Stimulated activated CD4-positive, alpha-beta T cell treated with anti-CD3 and anti-CD28 coated beads, TNF-alpha, amount 100 ng/mL, for 1 hour (primary cell): ENCODE results near the gene FUZ.

Source experiments
- DNase-seq, 3 donors: peaks; one replicate each; pipeline ENCODE4 v3.0.0-alpha.2; 2020; ENCODE audit warnings: low read depth in 3 of 3, low spot score in 1 of 3

The FUZ gene

DNA sequence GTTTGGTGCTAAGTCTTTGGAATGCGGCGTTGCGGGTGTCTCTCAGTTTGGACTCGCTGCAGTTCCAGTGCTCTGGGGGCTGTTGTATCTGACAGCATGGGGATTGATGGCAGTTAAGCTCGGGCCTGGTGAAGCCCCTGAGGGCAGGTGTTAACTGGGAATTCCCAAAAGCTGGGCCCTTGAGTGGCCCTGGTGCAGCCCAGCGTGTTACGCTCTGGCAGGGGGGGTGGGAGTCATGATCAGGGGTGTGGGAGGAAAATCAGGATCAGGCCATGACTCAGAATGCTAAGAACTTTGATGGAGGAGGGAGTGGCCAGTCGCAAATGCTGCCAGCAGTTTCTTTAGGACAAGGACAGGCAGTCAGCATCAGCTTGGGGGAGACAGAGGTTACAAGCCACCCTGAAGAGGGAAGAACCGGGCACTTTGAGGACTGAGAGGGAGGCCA is 26.7 kb downstream of the FUZ start:
- no peak for DNase-seq

DNA sequence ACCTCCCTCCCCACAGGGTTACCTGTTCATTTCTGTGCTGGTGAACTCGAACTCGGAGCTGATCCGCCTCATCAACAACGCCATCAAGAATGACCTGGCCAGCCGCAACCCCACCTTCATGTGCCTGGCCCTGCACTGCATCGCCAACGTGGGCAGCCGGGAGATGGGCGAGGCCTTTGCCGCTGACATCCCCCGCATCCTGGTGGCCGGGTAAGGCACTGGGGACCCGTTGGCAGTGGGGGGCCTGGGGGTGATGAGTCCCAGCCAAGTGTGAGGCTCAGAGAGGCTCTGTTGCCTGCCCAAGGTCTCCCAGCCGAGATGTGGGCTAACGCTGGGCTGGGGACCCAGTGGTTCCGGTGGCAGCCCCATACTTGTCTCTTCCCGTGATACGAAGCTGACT is 30.6 kb downstream of the FUZ start:
- no peak for DNase-seq

DNA sequence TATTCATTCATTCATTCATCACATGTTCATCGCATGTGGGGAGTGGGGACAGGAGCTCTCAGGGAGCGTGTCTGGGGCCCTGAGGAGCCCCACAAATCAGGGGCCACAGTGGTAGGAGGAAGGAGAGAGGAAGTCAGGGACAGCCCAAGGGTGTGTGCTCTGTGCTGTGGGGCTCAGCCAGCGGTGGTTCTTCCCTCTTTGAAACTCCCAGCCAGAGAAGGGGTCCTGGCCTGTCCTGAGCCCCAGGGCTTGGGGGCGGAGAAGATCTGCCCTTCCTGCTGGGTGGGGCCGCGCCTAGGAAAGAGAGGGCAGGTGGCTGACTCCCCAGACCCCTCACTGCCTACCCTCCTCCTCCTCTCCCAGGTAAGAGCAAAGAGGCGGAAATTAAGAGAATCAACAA is 31.7 kb downstream of the FUZ start:
- no peak for DNase-seq

DNA sequence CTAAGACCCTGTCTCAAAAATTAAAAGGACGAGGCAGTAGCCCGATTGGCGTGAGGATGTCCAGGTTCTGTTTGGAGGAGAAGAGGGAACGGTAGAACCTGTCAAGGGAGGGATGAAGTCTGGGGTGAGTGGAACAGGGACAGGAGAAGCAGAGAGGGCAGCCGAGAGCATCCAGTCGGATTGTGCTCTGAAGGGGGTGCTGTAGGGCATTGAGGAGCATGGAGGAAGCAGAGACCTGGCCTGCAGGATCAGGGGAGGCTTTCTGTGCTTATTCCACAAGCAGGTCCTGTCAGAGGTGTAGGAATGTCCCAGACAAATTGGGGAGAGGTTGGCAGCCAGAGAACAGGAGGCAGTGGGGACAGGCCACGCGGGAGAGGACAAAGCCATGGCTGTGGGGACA is 32.2 kb downstream of the FUZ start:
- DNase-seq, result no peak

DNA sequence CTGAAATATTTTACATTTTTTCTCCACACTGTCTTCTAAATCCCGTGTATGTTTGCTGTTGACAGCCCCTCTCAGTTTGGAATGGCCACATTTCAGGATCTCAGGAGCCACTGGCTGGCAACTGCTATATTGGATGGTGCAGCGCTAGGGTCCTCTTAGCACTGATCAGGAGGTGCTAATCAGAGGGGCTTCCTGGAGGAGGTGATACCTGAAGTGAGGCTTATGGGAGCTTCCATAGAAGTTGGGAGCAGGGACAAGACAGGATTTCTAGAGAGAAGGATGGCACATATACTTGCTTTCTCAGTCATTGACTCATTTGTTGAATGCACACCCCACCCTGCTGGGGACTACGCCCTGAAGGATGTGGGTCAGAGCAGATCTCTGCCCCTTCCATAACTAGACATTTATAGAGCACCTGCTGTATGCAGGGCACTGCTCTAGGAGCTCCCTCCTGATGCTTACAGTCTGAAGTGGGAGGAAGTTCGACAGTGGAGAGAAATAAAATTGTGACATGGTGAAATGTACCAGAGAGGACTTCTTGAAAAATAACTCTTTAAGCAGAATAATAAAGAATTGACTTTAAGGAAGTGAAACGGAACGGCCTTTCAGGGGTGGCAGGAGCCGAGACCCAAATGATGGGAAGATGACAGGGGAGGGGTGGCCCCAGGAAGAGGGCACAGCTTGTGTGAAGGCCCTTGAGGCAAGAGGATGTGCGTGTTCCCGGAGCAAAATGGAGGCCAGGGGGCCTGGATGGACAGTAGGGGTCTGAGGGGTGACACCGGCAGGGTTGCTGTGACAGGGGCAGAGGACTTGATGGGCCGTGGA is 33.1 kb downstream of the FUZ start:
- no peak for DNase-seq

DNA sequence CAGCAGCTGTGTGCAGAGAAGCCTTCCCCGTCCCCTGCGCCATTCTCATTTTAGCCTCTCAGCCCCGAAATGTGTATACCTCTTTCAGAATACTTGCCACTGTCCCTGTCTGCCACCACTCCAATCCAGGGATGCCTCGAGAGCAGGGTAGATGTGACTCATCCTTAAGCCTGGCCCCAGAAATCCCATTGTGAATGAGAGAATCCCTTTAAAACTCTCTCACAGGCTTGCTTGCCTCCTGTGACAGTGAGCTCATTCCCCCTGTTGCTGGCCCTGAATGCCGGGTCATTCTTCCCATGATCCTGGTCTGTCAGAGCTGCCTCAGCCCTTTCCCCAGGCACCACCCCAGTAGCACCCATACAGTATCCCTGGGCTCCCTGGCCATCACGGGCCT is 36.7 kb downstream of the FUZ start:
- no peak for DNase-seq

DNA sequence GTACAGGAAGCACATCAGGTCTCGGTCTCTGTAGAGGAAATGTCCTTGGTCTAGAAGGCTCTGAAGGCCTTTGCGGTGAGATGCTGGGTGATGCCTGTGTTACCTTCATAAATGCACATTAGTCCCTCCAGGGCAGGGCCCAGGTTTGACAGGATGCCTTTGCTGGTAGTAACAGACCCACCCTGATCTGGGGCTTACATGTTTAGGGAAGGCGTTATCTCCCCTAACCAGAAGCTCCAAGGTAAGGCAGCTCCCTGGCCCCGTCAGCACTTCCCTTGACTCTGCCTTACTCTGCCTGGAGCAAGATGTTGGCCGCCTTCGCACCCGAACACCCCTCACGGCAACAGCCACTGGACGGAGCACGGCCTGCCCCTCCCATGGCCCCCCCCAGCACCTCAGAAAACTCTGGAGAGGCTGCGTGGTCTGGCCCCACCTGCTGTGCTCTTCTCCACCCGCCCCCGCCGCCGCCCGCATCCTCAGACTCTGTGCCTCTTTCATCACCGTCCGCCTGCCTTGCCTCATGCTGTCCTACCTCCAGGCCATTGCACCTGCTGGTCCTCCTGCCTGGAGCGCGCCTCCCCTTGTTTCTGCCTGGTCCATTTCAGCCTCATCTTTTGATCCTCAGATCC is 37.2 kb downstream of the FUZ start:
- DNase-seq, result no peak

DNA sequence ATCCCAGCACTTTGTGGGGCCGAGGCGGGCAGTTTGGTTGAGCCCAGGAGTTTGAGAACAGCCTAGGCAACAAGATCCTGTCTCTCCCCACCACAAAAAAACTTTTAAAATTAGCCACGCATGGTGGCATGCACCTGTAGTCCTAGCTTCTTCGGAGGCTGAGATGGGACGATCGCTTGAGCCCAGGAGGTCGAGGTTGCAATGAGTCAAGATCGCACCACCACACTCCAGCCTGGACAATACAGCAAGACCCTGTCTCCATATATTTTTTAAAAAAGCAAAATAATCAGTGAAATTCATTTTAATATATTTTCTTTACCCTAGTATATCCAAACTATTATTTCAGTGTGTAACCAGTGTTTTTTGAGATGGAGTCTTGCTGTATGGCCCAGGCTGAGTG is 38.1 kb downstream of the FUZ start:
- DNase-seq, result no peak

DNA sequence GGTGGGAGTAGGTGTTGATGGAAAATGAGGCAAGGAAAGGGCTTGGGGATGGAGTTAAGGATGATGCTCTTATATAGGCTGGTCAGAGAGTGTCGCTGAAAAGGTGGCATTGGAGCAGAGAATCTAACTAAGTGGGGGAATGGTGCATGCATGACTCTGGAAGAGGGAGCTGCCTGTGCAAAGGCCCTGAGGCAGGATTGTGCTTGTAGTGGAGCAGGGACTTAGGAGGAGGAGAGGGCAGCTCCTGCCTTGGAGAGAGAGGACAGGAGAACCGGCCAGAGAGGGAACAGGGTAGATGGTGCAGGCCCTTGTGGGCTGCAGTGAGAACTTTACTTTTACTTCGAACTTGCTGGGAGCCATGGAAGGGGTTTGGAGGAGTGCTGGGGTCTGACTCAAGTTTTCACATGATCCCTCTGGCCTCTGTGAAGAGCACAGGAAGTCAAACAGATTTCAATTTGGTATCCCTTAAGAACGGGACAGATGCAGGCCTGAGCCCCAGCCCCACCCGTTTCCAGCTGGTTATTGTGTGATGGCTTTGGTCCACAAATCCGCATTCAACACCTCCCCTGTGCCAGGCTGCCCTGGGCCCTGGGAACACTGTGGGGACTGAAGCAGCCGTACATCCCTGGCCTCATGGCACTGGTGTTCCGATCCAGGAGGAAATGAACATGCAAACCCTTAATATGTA is 39.3 kb downstream of the FUZ start:
- DNase-seq, result no peak

DNA sequence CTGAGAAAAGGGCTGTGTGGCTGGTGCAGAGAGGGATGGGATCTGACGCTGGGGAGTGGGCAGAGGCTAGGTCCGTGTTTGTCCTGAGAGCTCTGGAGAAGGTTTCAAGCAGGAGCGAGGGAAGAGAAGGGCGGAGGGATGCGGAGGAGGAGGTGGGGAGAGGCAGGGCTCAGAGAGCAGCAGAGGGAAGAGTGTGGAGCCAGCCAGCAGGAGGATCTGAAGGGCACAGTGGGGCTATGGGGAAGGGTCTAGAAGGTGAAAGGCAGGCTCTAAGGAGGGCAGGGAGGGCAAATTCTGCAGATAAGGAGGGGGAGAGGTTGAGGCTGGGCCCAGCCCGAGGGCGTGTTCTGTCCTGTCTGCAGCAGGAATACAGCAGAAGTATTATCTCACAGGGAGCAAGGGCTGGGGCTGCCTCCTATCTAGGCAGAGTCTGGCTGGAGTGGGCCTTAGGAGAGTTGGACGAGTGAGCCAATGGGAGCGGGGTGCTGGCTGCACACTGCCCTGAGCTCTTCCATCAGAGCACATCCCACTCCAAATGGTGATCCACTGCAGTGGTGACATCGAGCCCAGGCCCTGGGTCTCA is 40.2 kb downstream of the FUZ start:
- no peak for DNase-seq

DNA sequence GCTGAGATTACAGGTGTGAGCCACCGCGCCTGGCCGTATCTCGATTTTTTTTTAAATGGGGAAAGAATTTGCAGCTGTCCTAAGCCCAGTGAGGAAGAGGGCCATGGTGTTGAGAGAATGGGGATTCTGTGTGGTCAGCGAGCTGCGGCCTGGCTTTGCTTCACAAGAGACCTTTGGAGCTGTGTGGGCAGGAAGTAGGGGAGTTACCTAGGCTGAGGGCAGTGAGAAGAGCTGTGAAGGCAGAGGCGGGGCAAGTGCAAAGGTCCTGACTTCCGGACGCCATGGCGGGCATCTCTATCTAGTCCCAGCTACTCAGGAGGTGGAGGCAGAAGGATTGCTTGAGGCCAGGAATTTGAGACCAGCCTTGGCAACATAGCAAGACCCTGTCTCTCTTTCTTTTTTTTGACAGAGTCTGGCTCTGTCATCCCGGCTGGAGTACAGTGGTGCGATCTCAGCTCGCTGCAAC is 41.4 kb downstream of the FUZ start:
- no peak for DNase-seq

DNA sequence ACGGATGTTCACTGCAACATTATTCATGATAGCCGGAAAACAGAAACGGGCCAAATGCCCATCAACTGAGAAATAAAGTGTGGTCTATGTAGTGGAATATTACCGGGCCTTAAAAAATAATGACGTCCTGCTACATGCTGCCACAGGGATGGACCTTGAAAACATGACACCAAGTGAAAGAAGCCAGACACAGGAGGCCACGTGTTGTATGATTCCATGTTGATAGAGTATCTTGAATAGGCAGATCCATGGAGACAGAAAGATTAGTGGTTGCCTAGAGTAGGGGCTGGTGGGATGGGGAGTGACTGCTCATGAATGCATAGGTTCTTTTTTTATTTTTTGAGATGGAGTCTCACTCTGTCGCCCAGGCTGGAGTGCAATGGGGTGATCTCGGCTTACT is 42.6 kb downstream of the FUZ start:
- DNase-seq, result no peak

DNA sequence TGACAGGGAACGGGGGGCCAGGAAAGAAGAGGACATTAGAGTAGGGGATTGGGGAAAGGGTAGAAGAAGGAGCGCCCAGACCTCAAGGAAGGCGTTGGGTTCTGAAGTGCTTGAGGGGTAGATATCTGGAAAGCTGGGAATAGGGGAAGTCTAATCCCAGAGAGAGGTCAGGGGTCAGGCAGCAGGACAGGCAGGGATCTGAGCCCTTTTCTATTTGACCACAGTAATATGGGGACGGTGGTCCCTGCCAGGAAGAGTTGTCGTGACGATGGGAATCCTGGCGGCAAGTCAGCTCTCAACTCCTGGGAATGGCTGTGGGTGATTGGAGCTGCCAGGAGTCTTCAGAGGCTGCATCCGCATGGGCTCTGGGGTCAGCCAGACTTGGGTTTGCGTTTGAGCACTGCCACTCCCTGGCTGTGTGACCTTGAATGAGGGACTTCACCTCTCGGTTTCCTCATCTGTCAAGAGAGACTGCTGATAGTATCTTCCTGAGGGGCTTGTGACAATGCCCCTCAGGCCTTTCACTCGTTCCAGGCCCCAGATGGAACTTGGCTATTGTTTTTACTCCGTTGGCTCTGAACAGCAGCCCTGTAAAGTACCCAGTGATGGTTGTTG is 45.0 kb downstream of the FUZ start:
- DNase-seq, result no peak

DNA sequence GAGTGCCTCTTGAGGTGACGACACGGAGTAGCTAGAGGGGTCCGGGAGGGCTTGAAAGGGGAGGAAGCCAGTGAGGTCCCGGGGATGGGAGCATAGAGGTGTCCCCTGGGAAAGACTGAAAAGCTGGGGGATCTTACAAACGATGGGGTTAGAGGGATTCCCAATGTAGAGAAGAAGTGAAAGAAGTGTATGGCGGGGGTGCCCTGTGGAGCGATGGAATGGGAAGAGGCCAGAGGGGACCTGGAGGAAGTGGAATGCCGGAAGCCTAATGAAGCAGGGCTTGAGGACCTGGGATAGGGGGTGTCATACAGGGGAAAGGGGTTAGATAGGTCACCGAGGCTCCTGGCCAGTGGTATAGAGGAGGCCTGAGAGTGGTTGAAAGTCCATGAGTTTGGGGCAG is 45.7 kb downstream of the FUZ start:
- DNase-seq, result no peak

DNA sequence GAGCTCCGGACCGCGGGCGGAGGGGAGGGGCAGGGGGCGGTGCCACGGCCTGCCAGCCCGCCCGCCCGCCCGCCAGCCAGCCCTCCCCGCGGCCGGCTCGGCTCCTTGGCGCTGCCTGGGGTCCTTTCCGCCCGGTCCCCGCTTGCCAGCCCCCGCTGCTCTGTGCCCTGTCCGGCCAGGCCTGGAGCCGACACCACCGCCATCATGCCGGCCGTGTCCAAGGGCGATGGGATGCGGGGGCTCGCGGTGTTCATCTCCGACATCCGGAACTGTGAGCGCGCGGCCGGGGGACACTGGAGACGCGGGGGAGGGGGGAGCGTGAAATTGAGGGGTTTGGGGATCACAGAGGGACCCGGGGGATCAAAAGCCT is 46.2 kb downstream of the FUZ start, which contains the start of gene AP2A1:
Gene AP2A1 (plus strand): TSS at position 72 of the 370 bp plus-strand sequence. CDS start 133 bp downstream, at position 205.
- DNase-seq, result no peak

DNA sequence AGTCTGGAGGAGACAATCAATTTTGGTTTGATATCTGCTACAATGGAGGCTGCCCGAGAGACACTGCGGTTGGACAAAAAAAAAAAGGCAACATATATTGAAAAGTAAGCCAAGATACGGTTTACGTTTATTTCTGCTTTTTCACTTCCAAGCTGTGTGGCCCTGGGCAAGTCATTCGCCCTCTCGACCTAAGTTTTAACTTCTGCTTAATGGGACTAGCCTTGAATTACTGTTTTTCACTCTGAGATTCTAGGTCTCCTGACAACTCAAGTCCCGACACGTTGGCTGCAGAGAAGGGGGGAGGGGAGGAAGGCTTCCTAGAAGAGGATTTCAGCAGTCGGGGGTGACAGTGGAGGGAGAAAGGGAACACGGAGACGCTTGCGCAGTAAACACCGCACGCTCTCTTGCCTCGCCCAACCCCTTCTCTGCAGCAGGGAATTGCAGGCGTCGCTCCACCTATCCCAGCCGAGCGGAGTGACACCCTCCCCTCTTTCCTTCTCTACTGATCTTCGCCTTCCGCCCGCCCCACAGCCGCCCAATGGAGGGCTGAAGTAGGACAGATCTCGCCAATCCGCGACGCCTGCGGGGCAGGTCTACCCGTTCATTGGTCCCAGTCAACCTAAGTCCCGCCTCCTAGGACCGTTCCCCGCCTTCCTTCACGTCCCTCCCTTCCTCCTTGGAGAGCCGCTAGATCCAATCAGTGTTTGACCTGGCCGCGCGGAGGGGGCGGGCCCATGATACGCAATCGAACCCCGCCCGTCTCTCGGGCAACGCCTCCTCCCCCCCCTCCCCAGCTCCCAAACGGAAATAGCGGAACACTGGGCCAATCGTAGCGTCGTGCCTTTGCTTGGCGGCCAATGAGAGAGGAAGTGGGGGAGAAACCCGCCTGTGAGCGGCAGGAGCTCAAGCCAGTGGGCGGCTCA is 46.8 kb downstream of the FUZ start:
- peak; percentile 96 to 99 (median 98) for DNase-seq

DNA sequence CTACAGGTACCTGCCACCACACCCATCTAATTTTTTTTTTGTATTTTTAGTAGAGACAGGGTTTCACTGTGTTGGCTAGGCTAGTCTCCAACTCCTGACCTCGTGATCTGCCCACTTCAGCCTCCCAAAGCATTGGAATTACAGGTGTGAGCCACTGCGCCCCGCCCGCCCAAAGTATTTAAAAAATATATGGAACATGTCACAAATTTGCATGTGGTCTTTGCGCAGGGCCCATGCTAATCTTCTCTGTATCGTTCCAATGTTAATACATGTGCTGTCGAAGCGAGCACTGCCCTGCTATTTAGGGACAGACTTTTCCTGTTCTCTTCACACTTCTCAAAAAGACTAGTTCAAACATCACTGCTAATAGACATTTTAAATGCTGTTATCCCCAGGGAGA is 48.8 kb downstream of the FUZ start:
- no peak for DNase-seq

DNA sequence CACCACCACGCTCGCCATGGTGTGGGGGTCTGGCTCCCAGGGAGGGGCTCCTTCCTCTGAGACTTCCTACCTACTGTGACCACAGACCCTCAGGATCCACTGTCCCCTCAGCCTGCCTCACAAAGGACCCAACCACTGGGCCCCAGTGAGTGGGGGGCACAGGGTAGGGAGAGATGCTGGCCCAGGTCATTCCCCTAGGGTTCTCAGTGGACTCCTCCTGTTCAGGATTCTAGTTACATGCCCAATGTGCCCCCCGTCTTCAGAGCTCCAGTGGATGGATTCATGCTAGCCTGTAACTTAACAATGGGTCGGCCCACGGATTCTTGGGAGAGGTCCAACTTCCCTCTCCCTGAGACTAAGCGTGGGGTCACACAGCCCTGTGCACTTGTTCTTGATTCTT is 49.9 kb downstream of the FUZ start, which contains the start of gene TSKS:
Gene TSKS (minus strand): TSS at position 77 of the 400 bp plus-strand sequence. CDS start 59 bp downstream, at position 18.
- DNase-seq, result no peak

DNA sequence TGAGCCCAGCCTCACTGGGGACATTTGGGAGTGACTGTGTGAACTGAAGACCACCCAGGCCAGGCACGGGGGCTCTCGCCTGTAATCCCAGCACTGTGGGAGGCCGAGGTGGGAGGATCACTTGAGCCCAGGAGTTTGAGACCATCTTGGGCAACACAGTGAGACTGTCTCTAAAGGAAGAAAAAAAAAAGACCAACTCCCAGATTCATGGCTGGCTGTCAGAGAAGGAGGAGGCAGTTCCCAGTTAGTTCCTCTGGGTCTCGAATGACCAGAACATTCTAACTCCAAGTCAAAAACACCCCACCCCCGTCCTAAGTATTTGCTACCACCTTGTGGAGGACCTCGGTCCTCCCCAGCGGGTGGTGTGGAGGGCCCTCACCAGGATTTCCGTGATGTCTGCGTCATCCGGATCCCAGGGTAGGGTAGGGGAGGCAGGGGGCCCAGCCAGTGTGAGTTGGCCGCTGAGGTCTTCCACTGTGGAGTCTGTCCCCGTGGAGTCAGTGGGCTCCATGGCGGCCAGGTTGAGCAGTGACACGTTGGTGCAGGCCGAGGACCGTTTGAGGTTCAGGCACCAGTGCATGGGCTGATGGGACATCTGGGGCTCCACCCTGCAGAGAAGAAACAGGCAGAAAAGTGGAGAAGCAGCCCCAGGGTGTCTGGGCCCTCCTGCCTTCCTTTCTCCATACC is 51.3 kb downstream of the FUZ start:
- DNase-seq, result no peak

DNA sequence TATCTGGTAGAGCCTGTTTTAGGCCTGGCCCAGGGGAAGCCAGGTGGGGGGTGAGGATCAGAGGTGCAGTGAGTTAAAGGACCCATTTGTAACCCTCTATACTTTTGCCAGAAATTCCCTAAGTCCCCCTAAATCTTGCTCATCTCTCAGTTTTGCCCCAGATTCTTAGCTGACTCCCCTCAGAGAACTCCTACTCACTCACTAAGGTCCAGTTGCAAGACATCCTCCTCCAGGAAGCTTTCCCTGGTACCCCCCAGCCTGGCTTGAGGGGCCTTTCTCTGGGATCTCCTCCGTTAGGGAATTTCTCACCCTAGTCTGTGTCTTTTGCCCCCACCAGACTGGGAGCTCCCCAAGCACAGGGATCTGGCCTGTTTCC is 51.9 kb downstream of the FUZ start:
- no peak for DNase-seq
